ENCODE measurements around the gene TULP4.

The TULP4 gene

GRCh38 chr6:158559338-158559894 is 247.2 kb downstream of the TULP4 start:
- POLR2A ChIA-PET = no interaction called here
- H3K4me3 ChIP-seq (ENCODE audit: low read depth, low read length) = peak overlapping the region; percentile 79
- CTCF ChIA-PET = interaction anchor here (1.1 to 3.1 kb wide), 7 partner anchors 10 to 345 kb away, joined by 3 to 13 read pairs (median 5); no protein-coding TSS in a partner anchor
- TF ChIP-seq, protein P1, sequence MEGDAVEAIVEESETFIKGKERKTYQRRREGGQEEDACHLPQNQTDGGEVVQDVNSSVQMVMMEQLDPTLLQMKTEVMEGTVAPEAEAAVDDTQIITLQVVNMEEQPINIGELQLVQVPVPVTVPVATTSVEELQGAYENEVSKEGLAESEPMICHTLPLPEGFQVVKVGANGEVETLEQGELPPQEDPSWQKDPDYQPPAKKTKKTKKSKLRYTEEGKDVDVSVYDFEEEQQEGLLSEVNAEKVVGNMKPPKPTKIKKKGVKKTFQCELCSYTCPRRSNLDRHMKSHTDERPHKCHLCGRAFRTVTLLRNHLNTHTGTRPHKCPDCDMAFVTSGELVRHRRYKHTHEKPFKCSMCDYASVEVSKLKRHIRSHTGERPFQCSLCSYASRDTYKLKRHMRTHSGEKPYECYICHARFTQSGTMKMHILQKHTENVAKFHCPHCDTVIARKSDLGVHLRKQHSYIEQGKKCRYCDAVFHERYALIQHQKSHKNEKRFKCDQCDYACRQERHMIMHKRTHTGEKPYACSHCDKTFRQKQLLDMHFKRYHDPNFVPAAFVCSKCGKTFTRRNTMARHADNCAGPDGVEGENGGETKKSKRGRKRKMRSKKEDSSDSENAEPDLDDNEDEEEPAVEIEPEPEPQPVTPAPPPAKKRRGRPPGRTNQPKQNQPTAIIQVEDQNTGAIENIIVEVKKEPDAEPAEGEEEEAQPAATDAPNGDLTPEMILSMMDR (IDR thresholded peaks at IDR 0.05; ENCODE audit: insufficient read depth, low read length, missing control alignments) = no peak
- no peak for DNase-seq (ENCODE audit: low read depth, low spot score)

GRCh38 chr6:158559895-158560835 is 247.9 kb downstream of the TULP4 start, which contains the start of gene TMEM181:
Gene TMEM181 (plus strand): TSS chr6:158560091. CDS start chr6:158560225, 134 bp downstream.
- DNase-seq (ENCODE audit: low read depth, low spot score) = peak; percentile 21
- TF ChIP-seq, protein P1 (IDR thresholded peaks at IDR 0.05; ENCODE audit: insufficient read depth, low read length, missing control alignments) = peak; percentile 15
- POLR2A ChIA-PET = no interaction called here
- CTCF ChIA-PET = interaction anchor here (0.6 to 3.1 kb wide), 8 partner anchors 9 to 346 kb away, joined by 3 to 13 read pairs (median 4); no protein-coding TSS in a partner anchor
- peak within 1 kb of the TSS; percentile 79 for H3K4me3 ChIP-seq (ENCODE audit: low read depth, low read length)

GRCh38 chr6:158560836-158561320 is 248.6 kb downstream of the TULP4 start:
- CTCF ChIA-PET = interaction anchor here (0.6 to 1.5 kb wide), 4 partner anchors 8 to 347 kb away, joined by 3 to 6 read pairs (median 4); no protein-coding TSS in a partner anchor
- peak overlapping the region; percentile 79 for H3K4me3 ChIP-seq (ENCODE audit: low read depth, low read length)
- POLR2A ChIA-PET = no interaction called here
- no peak for DNase-seq (ENCODE audit: low read depth, low spot score)
- TF ChIP-seq, protein P1 (IDR thresholded peaks at IDR 0.05; ENCODE audit: insufficient read depth, low read length, missing control alignments) = no peak

All from AG04449 (cell line).